ENCODE results near the gene MORN1.

DNA sequence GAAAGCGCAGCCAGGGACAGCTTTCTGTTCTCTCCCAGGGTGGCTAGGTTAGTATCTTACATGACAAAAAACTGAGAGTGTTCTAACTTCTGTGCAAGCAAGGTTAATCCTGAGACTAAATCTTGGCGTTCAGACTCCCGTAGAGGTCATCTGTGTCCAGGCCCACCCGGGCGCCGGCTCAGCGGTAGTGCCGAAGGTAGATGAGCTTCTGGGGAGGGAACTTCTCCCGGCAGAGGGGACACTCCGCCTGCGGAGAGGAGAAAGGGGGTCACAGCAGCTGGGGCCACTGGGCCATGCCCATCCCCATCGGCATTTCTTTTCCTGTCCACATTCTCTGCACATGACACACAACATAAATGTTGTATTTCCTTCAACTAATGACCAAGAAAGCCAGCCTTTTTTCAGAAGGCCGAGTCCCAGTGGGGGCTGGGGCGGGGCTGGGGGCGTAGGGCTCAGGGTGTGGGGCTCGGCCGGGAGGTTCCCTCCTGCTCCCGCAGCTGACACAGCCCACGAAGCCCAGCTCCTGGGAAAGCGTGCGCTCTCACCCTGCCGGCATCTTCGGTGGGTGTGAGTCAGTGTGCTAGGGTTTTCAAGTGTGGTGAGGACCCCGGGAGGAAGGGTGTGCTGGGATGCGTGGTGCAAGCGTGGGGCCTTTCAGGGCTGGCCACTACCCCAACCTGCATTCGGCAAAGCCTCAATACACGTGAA, 14.4 kb upstream of the MORN1 start:
- TF ChIP-seq, protein P1, sequence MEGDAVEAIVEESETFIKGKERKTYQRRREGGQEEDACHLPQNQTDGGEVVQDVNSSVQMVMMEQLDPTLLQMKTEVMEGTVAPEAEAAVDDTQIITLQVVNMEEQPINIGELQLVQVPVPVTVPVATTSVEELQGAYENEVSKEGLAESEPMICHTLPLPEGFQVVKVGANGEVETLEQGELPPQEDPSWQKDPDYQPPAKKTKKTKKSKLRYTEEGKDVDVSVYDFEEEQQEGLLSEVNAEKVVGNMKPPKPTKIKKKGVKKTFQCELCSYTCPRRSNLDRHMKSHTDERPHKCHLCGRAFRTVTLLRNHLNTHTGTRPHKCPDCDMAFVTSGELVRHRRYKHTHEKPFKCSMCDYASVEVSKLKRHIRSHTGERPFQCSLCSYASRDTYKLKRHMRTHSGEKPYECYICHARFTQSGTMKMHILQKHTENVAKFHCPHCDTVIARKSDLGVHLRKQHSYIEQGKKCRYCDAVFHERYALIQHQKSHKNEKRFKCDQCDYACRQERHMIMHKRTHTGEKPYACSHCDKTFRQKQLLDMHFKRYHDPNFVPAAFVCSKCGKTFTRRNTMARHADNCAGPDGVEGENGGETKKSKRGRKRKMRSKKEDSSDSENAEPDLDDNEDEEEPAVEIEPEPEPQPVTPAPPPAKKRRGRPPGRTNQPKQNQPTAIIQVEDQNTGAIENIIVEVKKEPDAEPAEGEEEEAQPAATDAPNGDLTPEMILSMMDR (IDR thresholded peaks at IDR 0.05; ENCODE audit: insufficient read depth, low read length), result no peak
- TF ChIP-seq POLR2AphosphoS5 (IDR thresholded peaks at IDR 0.05; ENCODE audit: low read depth) (no peak), GABPA (IDR thresholded peaks at IDR 0.05; ENCODE audit: low read depth) (no peak), SPI1 (IDR thresholded peaks at IDR 0.05; ENCODE audit: borderline replicate concordance, low read depth) (no peak)
- TF ChIP-seq, protein P2, sequence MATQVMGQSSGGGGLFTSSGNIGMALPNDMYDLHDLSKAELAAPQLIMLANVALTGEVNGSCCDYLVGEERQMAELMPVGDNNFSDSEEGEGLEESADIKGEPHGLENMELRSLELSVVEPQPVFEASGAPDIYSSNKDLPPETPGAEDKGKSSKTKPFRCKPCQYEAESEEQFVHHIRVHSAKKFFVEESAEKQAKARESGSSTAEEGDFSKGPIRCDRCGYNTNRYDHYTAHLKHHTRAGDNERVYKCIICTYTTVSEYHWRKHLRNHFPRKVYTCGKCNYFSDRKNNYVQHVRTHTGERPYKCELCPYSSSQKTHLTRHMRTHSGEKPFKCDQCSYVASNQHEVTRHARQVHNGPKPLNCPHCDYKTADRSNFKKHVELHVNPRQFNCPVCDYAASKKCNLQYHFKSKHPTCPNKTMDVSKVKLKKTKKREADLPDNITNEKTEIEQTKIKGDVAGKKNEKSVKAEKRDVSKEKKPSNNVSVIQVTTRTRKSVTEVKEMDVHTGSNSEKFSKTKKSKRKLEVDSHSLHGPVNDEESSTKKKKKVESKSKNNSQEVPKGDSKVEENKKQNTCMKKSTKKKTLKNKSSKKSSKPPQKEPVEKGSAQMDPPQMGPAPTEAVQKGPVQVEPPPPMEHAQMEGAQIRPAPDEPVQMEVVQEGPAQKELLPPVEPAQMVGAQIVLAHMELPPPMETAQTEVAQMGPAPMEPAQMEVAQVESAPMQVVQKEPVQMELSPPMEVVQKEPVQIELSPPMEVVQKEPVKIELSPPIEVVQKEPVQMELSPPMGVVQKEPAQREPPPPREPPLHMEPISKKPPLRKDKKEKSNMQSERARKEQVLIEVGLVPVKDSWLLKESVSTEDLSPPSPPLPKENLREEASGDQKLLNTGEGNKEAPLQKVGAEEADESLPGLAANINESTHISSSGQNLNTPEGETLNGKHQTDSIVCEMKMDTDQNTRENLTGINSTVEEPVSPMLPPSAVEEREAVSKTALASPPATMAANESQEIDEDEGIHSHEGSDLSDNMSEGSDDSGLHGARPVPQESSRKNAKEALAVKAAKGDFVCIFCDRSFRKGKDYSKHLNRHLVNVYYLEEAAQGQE (IDR thresholded peaks at IDR 0.05; ENCODE audit: insufficient replicate concordance, low read depth), result no peak

Measured in HL-60 (cell line).